Fibroblast of villous mesenchyme (primary cell): ENCODE results near the gene CTNNA2. TPM values are rescaled to one million over a fixed set of nuclear protein-coding genes. Genes with fewer than 3 reads are reported as not detected.

Source experiments
- DNase-seq: peaks from one replicate; pipeline ENCODE4 v3.0.0-alpha.2; 2010; ENCODE audit warnings: low read depth
- H3K4me3 ChIP-seq: 2 replicates; pipeline ENCODE4 v1.5.1; 2011; ENCODE audit warnings: low read depth, mild to moderate bottlenecking, low read length
- CTCF ChIP-seq: IDR thresholded peaks from 2 replicates; pipeline ENCODE4 v1.5.1; 2012; ENCODE audit warnings: low read depth, mild to moderate bottlenecking, low read length; ENCODE audit not compliant: insufficient read depth
- total RNA-seq: library from RNA; depleted of rRNA; stranded (reverse); fragments of >200 nt; gene quantifications from 2 replicates; pipeline ENCODE4 v1.2.3, GENCODE V29; 2012

The CTNNA2 gene
- total RNA-seq, 1 donor: not detected

- no peak for DNase-seq
- no peak for TF ChIP-seq CTCF
- no peak overlapping the region for H3K4me3 ChIP-seq
These were observed 108.9 kb downstream of the CTNNA2 start for GRCh38 chr2:79621755-79622154.

GRCh38 chr2:79622508-79622907 lies 109.7 kb downstream of the CTNNA2 start:
- no peak for TF ChIP-seq CTCF
- DNase-seq: no peak
- H3K4me3 ChIP-seq: no peak overlapping the region

GRCh38 chr2:79627237-79627636 lies 114.4 kb downstream of the CTNNA2 start:
- no peak for TF ChIP-seq CTCF
- no peak for DNase-seq
- no peak overlapping the region for H3K4me3 ChIP-seq

GRCh38 chr2:79630060-79630459 lies 117.2 kb downstream of the CTNNA2 start:
- no peak for DNase-seq
- no peak overlapping the region for H3K4me3 ChIP-seq
- no peak for TF ChIP-seq CTCF

- no peak overlapping the region for H3K4me3 ChIP-seq
- no peak for DNase-seq
- TF ChIP-seq CTCF: no peak
These were observed 118.2 kb downstream of the CTNNA2 start for GRCh38 chr2:79630972-79631557.

GRCh38 chr2:79638410-79638809 lies 125.6 kb downstream of the CTNNA2 start:
- no peak overlapping the region for H3K4me3 ChIP-seq
- no peak for DNase-seq
- TF ChIP-seq CTCF: no peak

- H3K4me3 ChIP-seq: no peak overlapping the region
- DNase-seq: no peak
- TF ChIP-seq CTCF: no peak
These were observed 126.1 kb downstream of the CTNNA2 start for GRCh38 chr2:79638954-79639353.
